Fibroblast of peridontal ligament (primary cell): Measurements from ENCODE around the gene GOLGA6D.
A peak's percentile ranks its signal among the peaks of the same experiment; 100 is the strongest.
"Not testable (repeated sequence)": the region's sequence is repeated elsewhere in the genome, so short reads cannot be mapped to it uniquely, and the experiment has no call there.

Source experiments
- DNase-seq: peaks from one replicate; pipeline ENCODE4 v3.0.0-alpha.2; 2010; ENCODE audit errors: extremely low read depth

GOLGA6D gene

GRCh38 chr15:75278497-75278896, 4.1 kb upstream of the GOLGA6D start:
- not testable (repeated sequence) for DNase-seq

- not testable (repeated sequence) for DNase-seq
These were observed 1.5 kb downstream of the GOLGA6D start for GRCh38 chr15:75284152-75284551.

- DNase-seq = not testable (repeated sequence)
These were observed 11.0 kb downstream of the GOLGA6D start for GRCh38 chr15:75293660-75294059.

- not testable (repeated sequence) for DNase-seq
These were observed 16.1 kb downstream of the GOLGA6D start for GRCh38 chr15:75298541-75299310.

GRCh38 chr15:75299311-75299688, 16.7 kb downstream of the GOLGA6D start:
- DNase-seq = not testable (repeated sequence)

- not testable (repeated sequence) for DNase-seq
These were observed 17.4 kb downstream of the GOLGA6D start for GRCh38 chr15:75300026-75300425.

- DNase-seq = no peak
These were observed 19.7 kb downstream of the GOLGA6D start for GRCh38 chr15:75302318-75302717.

- not testable (repeated sequence) for DNase-seq
These were observed 20.1 kb downstream of the GOLGA6D start for GRCh38 chr15:75302753-75303152.

- DNase-seq = no peak
These were observed 23.6 kb downstream of the GOLGA6D start for GRCh38 chr15:75306188-75306587.

- DNase-seq = no peak
These were observed 25.2 kb downstream of the GOLGA6D start for GRCh38 chr15:75307778-75308390.

- DNase-seq = no peak
These were observed 27.1 kb downstream of the GOLGA6D start for GRCh38 chr15:75309711-75310110.

- peak; percentile 25 for DNase-seq
These were observed 29.9 kb downstream of the GOLGA6D start for GRCh38 chr15:75312548-75312947.

- DNase-seq = no peak
These were observed 30.6 kb downstream of the GOLGA6D start for GRCh38 chr15:75313116-75313845.

- DNase-seq = no peak
These were observed 32.1 kb downstream of the GOLGA6D start for GRCh38 chr15:75314552-75315290.

GRCh38 chr15:75319231-75319897, 36.7 kb downstream of the GOLGA6D start:
- DNase-seq = not testable (repeated sequence)

GRCh38 chr15:75321711-75322110, 39.1 kb downstream of the GOLGA6D start:
- no peak for DNase-seq

GRCh38 chr15:75325922-75326321, 43.3 kb downstream of the GOLGA6D start:
- no peak for DNase-seq

GRCh38 chr15:75327005-75327404, 44.4 kb downstream of the GOLGA6D start:
- DNase-seq = no peak

GRCh38 chr15:75327491-75327890, 44.9 kb downstream of the GOLGA6D start:
- no peak for DNase-seq

- no peak for DNase-seq
These were observed 46.1 kb downstream of the GOLGA6D start for GRCh38 chr15:75328493-75329314.
